Measurements from ENCODE around the gene OR4N2.
"Not testable (repeated sequence)": the region's sequence is repeated elsewhere in the genome, so short reads cannot be mapped to it uniquely, and the experiment has no call there.

OR4N2 gene, protein sequence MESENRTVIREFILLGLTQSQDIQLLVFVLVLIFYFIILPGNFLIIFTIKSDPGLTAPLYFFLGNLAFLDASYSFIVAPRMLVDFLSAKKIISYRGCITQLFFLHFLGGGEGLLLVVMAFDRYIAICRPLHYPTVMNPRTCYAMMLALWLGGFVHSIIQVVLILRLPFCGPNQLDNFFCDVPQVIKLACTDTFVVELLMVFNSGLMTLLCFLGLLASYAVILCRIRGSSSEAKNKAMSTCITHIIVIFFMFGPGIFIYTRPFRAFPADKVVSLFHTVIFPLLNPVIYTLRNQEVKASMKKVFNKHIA

DNA sequence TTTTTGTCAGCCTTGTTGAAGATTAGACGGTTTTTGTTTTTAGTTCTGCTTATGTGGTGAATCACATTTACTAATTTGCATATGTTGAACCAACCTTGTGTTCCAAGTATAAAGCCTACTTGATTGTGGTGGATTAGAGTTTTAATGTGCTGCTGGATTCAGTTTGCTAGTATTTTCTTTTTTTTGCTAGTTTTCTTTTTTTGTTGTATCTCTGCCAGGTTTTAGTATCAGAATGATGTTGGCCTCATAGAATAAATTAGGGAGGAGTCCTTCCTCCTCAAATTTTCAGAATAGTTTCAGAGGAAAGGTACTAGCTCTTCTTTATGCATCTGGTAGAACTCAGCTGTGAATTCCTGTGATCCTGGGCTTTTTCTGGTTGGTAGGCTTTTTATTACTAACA, at the start of gene OR4N2:
TSS of gene OR4N2 (plus strand) at position 301 of the 400 bp plus-strand sequence. CDS start 23,679 bp downstream, outside the sequence.
- in situ Hi-C loops (cut with MboI; ENCODE audit: low sequenced_read_pairs): not testable (repeated sequence)

DNA sequence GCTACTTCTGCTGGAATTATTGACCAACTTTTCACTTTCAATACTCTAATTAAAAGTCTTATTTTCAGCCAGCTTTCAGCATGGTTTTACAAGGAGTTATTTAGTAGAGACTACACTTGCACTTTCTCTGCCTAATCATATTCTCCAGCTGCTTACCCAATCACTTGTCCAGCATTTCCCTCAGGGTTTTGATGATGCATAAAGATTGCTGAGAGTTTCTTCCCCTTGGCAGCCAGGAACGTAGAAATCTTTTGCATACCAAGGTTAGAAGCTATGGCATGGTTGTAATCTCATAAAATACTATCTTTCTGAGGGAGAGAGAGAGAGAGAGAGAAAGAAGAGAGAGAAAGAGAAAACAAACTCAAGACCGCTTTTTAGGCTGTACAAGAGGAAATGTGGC, 49.4 kb upstream of the OR4N2 start:
- in situ Hi-C loops (cut with MboI; ENCODE audit: low sequenced_read_pairs): no loop called here

DNA sequence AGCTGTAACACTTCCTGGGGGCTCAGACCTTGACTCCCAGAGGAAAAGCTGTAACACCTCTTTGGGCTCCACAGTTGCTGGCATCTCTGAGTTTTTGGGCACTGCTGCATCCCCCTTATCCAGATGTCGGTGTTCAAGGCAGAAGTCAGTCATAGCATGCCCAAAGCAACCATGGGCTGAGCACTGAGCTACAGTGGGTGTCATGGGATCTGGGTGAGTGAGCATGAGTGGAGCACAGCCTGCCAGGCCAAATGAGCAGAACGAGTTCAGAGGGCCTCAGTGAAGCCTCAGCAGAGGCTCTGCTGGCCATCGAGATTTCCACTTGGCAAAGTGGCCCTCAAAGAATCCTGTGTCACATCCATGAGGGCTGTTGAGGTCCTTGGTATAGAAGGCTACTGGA, 32.1 kb upstream of the OR4N2 start:
- in situ Hi-C loops (cut with MboI; ENCODE audit: low sequenced_read_pairs): not testable (repeated sequence)

DNA sequence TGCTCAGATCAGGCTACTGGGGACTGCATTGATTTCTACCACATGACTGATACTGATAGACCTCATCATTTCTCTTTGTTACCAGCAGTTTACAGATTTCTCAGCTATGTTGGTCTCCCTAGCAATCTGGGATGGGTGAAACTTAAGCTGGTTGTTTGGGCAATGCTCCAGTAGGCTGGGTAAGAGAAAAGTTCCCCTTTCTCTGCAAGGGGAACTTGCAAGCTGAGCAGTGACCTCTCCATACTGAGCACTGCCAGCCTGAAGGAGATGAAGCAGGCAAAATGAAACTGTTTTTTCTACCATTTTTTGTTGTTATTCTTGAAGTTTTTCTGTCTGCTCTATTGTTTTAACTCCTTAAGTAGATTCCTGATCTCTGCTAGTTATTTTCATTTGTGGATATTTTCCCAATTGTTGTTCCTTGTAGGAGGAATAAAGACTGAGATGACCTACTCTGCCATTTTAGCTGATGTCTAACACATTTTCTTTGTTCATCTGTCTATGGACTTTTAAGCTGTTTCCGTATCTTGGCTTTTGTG, 31.6 kb upstream of the OR4N2 start:
- in situ Hi-C loops (cut with MboI; ENCODE audit: low sequenced_read_pairs): no loop called here

DNA sequence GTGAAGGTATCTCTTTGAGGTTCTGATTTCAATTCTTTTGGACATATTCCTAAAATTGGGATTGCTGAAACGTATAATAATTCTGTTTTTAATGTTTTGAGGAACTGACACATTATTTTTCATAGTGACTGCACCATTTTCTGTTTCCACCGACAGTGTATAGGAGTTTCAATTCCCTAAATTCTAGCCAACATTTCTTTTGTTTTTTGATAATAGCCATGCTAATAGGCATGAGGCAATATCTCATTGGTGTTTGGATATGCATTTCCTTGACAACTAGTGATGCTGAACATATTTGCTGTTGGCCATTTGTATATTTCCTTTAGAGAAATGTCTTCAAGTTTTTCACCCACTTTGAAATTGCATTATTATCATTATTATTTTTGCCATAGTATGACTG, 31.1 kb upstream of the OR4N2 start:
- in situ Hi-C loops (cut with MboI; ENCODE audit: low sequenced_read_pairs): not testable (repeated sequence)

DNA sequence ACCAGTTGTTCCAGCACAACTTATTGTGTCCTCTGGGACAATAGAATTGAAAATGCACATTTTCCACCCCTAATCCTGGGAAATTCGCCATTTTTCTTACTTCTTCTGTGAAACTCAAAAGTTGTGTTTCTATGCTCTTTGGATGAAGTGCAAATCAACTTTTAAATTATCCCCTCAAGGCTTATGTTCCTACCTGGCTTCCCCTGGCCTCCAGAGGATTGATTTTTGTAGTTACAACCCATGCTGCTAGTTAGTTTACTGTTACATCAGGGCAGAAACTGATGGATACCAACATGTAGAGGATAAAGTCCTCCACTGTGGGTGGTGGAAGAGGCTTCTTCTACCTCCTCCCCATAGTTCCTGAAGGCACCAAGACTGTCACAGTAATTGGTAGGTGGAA, 30.4 kb upstream of the OR4N2 start, which contains the start of gene OR4M1:
TSS of gene OR4M1 (plus strand) at position 301 of the 400 bp plus-strand sequence. CDS start 6,819 bp downstream, outside the sequence.
- in situ Hi-C loops (cut with MboI; ENCODE audit: low sequenced_read_pairs): not testable (repeated sequence)

DNA sequence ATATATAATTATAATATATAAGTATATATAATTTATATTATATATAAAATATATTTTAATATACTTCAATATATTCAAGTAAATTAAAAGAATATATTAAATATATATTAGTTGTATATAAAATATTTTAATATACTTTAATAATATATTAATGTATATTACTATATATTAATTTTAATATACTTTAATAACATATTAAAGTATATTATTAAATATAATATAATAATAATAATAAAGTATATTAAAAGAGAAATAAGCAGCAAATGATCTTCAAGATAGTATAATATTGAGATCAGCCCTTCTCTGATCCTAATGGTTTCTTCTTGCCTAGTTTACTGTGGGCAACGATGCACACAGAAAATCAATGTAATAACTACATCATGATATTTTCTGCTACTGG, 28.0 kb upstream of the OR4N2 start:
- in situ Hi-C loops (cut with MboI; ENCODE audit: low sequenced_read_pairs): no loop called here

DNA sequence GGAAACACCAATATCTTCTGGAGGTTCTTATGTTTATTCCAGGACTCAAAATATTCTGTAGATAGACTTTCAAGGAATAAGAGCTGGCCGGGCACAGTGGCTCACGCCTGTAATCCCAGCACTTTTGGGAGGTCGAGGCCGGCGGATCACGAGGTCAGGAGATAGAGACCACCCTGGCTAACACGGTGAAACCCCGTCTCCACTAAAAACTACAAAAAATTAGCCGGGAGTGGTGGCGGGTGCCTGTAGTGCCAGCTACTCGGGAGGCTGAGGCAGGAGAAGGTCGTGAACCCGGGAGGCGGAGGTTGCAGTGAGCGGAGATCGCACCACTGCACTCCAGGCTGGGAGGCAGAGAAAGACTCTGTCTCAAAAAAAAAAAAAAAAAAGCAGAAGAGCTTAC, 17.7 kb upstream of the OR4N2 start:
- in situ Hi-C loops (cut with MboI; ENCODE audit: low sequenced_read_pairs): not testable (repeated sequence)

DNA sequence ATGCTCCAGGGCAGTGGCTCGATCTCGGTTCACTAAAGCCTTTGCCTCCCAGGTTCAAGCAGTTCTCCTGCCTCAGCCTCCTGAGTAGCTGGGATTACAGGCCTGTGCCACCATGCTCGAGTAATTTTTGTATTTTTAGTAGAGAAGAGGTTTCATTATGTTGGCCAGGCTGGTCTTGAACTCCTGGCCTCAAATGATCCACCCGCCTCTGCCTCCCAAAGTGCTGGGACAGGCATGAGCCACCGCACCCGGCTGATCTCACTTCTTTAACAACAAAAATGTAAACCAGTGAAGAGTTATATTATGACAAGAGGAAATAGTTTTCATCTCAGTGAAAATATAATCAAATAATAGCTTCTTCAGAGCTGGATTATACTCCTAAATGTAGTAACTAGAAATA, 16.3 kb upstream of the OR4N2 start:
- in situ Hi-C loops (cut with MboI; ENCODE audit: low sequenced_read_pairs): not testable (repeated sequence)

DNA sequence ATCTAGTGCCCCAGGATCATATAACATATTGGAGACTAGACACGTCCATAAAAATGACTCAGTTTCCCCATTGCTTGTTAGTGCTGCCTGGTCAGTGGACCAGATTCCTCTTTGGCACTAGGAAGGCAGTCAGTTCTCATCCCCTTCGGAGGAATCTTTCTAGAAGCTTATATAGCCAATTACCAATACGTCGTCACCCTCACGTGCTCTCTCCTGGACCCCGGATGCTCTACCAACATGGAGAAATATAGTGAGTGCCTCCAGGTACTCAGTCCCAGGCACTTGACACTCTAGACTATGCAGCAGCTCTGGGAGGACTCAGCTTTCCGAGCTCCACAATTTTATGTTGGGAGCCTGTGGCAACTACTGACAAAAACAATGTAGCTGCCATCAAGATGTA, 15.4 kb upstream of the OR4N2 start:
- in situ Hi-C loops (cut with MboI; ENCODE audit: low sequenced_read_pairs): not testable (repeated sequence)

DNA sequence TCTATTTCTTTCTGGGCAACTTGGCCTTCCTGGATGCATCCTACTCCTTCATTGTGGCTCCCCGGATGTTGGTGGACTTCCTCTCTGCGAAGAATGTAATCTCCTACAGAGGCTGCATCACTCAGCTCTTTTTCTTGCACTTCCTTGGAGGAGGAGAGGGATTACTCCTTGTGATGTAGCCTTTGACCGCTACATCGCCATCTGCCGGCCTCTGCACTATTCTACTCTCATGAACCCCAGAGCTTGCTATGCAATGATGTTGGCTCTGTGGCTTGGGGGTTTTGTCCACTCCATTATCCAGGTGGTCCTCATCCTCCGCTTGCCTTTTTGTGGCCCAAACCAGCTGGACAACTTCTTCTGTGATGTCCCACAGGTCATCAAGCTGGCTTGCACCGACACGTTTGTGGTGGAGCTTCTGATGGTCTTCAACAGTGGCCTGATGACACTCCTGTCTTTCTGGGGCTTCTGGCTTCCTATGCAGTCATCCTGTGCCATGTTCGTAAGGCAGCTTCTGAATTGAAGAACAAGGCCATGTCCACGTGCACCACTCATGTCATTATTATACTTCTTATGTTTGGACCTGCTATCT, 7.0 kb upstream of the OR4N2 start:
- in situ Hi-C loops (cut with MboI; ENCODE audit: low sequenced_read_pairs): not testable (repeated sequence)

DNA sequence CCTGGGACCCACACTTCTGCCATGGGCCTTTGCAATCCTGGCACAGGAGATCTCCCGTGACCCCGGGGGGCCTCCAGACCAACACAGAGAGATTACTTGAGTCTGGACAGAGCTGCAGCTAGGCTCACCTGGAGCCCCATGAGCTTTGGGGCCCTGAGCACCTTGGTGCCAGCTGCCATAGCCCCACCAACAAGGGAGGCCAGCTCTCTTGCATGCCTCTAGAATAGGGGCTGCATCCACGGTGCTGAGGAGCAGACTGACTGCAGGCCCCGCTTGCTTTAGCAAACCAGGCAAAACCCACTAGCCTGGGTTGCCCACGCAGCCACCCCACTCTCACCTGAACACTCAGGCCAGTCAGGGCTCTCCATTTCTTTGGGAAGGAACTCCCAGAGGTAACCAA, 3.7 kb upstream of the OR4N2 start:
- in situ Hi-C loops (cut with MboI; ENCODE audit: low sequenced_read_pairs): no loop called here

DNA sequence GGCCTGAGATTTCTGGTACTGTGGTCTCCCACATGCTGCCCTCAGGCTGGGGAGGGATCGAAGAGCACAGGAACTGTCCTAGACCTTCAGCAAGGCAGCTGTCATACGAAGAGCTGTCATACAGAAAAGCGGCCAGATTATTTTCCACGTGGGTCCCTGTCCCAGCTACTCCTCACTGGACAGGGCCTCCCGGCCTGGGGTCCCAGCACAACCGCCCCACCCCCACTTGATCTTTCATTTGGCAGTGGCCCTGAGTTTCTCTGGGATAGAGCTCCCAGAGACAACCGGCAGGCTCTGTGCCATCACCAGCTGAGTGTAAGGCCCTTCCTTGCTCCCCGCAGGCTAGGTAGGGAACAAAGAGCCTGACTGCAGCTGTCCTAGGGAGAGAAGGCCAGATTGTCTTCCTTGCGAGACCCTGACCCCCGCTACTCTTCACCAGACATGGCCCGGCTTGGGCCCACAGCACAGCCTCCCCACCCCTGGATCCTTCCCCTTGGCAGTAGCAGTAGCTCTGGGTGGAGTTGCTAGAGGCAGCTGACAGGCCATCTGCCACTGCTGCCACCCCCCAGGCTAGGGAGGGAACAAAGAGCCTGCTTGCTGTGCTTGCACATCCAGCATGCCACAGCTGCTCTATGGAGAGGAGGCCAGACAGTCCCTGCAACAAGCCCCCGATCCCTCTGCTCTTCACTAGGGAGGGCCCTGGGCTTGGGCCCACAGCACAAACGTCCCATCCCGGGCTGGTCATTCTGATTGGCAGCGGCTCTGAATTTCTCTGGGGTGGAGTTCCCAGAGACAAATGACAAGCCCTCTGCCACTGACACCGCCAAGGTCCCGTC, 3.1 kb upstream of the OR4N2 start:
- in situ Hi-C loops (cut with MboI; ENCODE audit: low sequenced_read_pairs): no loop called here

DNA sequence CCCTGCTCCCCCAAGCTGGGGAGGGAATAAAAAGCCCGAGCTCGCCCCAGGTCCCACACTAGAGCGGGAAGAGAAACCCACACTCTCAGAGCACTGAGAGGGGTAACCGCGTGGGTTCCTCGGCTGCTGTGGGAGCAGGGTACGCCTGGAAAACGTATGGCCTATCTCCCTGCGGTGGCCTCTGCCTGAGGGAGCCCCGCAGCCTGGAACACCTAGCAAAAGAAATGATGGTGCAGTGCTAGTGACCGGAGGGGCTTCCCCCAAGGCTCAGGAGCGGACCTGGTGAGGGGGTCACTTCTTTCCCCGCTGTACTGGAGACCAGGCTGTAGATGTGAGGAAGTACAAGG, 2.5 kb upstream of the OR4N2 start:
- in situ Hi-C loops (cut with MboI; ENCODE audit: low sequenced_read_pairs): no loop called here

DNA sequence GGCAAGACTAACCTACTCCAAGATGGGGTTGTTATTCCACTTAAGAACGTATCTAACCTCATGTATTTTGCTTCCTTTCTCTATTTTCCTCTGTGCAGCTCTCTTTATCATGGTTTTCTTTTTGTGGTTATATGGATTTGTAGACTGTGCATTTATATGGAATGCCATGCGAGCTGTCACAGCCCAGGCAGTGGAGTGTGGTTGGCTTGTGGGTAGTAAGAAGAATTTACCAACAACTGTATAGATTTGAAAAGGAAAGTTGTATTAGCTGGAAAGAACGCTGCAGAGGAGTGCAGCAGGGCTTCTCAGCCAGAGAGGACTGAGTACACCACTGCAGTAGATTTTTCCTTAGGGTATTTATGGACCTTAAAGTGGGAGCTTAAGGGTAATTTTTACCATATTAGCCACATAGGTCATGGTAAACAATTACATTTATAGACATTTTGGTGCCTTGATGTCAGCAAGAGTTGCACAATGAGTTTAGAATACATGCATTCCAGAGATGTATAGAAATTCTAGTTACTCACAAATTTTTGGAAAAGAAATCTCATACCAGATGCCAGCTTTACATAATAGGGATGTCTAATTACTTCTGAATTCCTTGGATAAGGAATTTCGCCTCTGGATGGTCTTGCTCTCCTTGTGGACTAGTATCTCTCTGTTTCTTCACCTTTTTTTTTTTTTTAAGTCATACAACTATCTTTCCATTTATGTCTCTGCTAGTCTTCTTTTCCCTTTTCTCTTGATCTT, 9.8 kb downstream of the OR4N2 start:
- in situ Hi-C loops (cut with MboI; ENCODE audit: low sequenced_read_pairs): not testable (repeated sequence)

DNA sequence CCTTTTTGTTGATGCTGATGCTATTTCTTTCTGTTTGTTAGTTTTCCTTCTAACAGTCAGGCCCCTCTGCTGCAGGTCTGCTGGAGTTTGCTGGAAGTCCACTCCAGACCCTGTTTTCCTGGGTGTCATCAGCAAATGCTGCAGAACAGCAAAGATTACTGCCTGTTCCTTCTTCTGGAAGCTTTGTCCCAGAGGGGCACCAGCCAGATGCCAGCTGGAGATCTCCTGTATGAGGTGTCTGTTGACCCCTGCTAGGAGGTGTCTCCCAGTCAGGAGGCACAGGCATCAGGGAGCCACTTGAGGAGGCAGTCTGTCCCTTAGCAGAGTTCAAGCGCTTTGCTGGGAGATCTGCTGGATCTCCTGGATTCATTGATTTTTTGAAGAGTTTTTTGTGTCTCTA, 16.3 kb downstream of the OR4N2 start:
- in situ Hi-C loops (cut with MboI; ENCODE audit: low sequenced_read_pairs): not testable (repeated sequence)

DNA sequence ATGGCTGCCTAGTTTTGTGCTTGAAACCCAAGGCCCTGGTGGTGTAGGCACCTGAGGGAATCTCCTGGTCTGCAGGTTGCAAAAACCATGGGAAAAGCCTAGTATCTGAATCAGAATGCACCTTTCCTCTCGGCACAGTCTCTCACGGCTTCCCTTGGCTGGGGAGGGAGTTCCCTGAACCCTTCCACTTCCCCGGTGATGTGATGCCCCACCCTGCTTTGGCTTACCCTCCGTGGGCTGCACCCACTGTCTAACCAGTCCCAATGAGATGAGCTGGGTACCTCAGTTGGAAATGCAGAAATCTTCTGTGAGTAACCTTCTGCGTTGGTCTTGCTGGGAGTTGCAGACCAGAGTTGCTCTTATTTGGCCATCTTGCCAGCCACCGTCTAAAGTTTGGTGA, 17.4 kb downstream of the OR4N2 start:
- in situ Hi-C loops (cut with MboI; ENCODE audit: low sequenced_read_pairs): not testable (repeated sequence)

DNA sequence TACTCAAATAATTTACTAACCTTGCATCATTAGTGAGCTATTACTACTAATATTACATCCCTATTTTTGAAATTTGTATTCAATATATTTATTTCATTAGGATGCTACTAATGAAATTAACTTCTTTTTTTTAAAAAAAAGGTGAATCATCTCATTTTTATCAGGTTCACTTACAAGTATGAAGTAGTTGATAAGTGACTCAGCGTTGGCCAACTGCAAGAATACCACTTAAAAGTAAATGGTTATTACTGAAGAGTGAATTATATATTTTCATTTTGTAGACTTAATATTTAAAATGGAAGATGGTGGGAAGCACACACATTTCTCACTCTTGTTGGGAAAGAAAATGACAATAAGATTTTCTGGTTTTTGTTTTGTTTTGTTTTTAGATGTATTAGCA, 19.6 kb downstream of the OR4N2 start:
- in situ Hi-C loops (cut with MboI; ENCODE audit: low sequenced_read_pairs): no loop called here

DNA sequence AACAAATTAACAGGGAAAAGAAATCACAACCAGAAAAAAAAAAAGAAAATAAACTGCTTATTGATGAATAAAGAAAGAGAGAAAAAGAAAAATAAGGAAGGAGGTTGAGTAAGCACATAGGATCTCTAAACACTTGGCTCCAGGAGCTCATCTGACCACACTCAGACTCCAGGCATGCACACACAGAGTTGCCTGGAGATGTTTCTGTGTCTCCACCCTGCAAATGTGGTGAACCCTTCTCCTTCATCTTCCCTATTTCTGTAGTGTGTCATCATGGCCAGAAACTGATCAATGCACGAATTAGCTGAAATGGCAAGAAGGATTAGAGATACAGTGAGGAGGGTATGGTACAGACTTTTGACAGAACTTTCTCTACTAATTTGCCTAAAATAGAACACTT, 20.2 kb downstream of the OR4N2 start:
- in situ Hi-C loops (cut with MboI; ENCODE audit: low sequenced_read_pairs): no loop called here

DNA sequence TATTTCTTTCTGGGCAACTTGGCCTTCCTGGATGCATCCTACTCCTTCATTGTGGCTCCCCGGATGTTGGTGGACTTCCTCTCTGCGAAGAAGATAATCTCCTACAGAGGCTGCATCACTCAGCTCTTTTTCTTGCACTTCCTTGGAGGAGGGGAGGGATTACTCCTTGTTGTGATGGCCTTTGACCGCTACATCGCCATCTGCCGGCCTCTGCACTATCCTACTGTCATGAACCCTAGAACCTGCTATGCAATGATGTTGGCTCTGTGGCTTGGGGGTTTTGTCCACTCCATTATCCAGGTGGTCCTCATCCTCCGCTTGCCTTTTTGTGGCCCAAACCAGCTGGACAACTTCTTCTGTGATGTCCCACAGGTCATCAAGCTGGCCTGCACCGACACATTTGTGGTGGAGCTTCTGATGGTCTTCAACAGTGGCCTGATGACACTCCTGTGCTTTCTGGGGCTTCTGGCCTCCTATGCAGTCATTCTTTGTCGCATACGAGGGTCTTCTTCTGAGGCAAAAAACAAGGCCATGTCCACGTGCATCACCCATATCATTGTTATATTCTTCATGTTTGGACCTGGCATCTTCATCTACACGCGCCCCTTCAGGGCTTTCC, 24.2 kb downstream of the OR4N2 start:
- in situ Hi-C loops (cut with MboI; ENCODE audit: low sequenced_read_pairs): not testable (repeated sequence)

All from HL-60/S4 treated with retinoic acid at 250 ng/mL for 4 days and 3 days (cell line).